Lung (tissue), 12 donors: ENCODE results near the gene PEX10. TPM values are rescaled to one million over a fixed set of nuclear protein-coding genes. Genes with fewer than 3 reads are reported as not detected.

Experiments used
- ATAC-seq: fragments of 200-7000 bp; cut with Tn5 transposase; one replicate; pipeline ENCODE4 v1.9.1; 2020; ENCODE audit warnings: moderate number of reproducible peaks; ENCODE audit not compliant: insufficient read depth, low FRiP score
- DNase-seq, 3 donors: peaks; one replicate each; pipeline ENCODE4 v3.0.0-alpha.2; 2013 to 2017
- H3K27ac ChIP-seq, 2 donors: one replicate each; pipeline ENCODE4 v1.5.1; 2013; ENCODE audit warnings: mild to moderate bottlenecking in 2 of 2, moderate library complexity in 2 of 2, control low read depth in 1 of 2, inconsistent platforms in 1 of 2, low read depth in 1 of 2, low read length in 1 of 2
- H3K27me3 ChIP-seq, 3 donors: one replicate each; pipeline ENCODE4 v1.5.1; 2013; ENCODE audit warnings: low read length in 2 of 3; ENCODE audit not compliant: control insufficient read depth in 3 of 3, insufficient read depth in 3 of 3
- H3K36me3 ChIP-seq, 4 donors: one replicate each; pipeline ENCODE4 v1.5.1; 2013; ENCODE audit warnings: low read length in 4 of 4, mild to moderate bottlenecking in 1 of 4, moderate library complexity in 1 of 4; ENCODE audit not compliant: control insufficient read depth in 4 of 4, insufficient read depth in 4 of 4
- H3K4me1 ChIP-seq, 5 donors: one replicate each; pipeline ENCODE4 v1.5.1; 2013; ENCODE audit warnings: low read length in 5 of 5, mild to moderate bottlenecking in 2 of 5, moderate library complexity in 1 of 5; ENCODE audit not compliant: control insufficient read depth in 5 of 5, insufficient read depth in 5 of 5
- H3K4me3 ChIP-seq: one replicate; pipeline ENCODE4 v1.5.1; 2013; ENCODE audit warnings: mild to moderate bottlenecking, control low read depth, moderate library complexity
- H3K9ac ChIP-seq, 2 donors: one replicate each; pipeline ENCODE4 v1.5.1; 2013; ENCODE audit warnings: low read length in 2 of 2, control low read depth in 1 of 2; ENCODE audit not compliant: insufficient read depth in 1 of 2
- H3K9me3 ChIP-seq, 4 donors: one replicate each; pipeline ENCODE4 v1.5.1; 2013; ENCODE audit warnings: low read length in 3 of 4, mild to moderate bottlenecking in 1 of 4, moderate library complexity in 1 of 4; ENCODE audit not compliant: control insufficient read depth in 4 of 4, insufficient read depth in 3 of 4
- CTCF ChIP-seq: IDR thresholded peaks from 2 replicates; pipeline ENCODE4 v1.5.1; 2012; ENCODE audit warnings: mild to moderate bottlenecking; ENCODE audit errors: control extremely low read depth, extremely low read depth
- WGBS, 2 donors: extraction: QIAGEN DNeasy Blood & Tissue Kit; methylation state at CpG; one replicate each; pipeline ENCODE4 v1.1.7; 2013; 5-methylcytosine and 5-hydroxymethylcytosine counted together
- polyA plus RNA-seq, 2 donors: library from polyadenylated mRNA; stranded (reverse); fragments of 200-250 nt; gene quantifications; one replicate each; pipeline ENCODE4 v1.2.1, GENCODE V29; 2013
- total RNA-seq, 2 donors: library from RNA; depleted of rRNA in 1 of 2; stranded (reverse); fragments of >200 nt in 1 of 2; gene quantifications; one replicate each; pipeline ENCODE4 v1.2.1, GENCODE V29; 2014 to 2021
- donor health status: control.
- donor health status: control.
- donor health status: Bipolar disorder and iron deficiency.
- donor health status: healthy.
- donor health status: DM: yes; HTN: yes; CAD: no.

PEX10 gene
- total and polyA plus RNA-seq, 4 donors: 15.7 to 25.4 (median 20.5) TPM

- H3K9me3 ChIP-seq: peaks cover 0 to 4% (median 2%) of the 10 kb centered on the region in 4 donors
- no peak overlapping the region for H3K27ac ChIP-seq
- no peak overlapping the region for H3K9ac ChIP-seq
- no peak overlapping the region for H3K4me3 ChIP-seq
- ATAC-seq: no peak
- TF ChIP-seq CTCF: no peak
- H3K4me1 ChIP-seq: peaks cover 0 to 3% (median 0%) of the 10 kb centered on the region in 5 donors
- H3K27me3 ChIP-seq: peaks cover 0 to 3% (median 0%) of the 10 kb centered on the region in 3 donors
- WGBS, 2 donors: 93% methylated on average over 4 of the region's 4 CpGs
- no peak for DNase-seq
- H3K36me3 ChIP-seq: no peaks in the 10 kb centered on the region
Measured at GRCh38 chr1:2422523-2422922, 10.2 kb upstream of the PEX10 start.

- no peak overlapping the region for H3K27ac ChIP-seq
- DNase-seq (no peak), ATAC-seq (no peak)
- TF ChIP-seq CTCF: no peak
- no peaks in the 10 kb centered on the region for H3K27me3 ChIP-seq
- peaks cover 0 to 14% (median 0%) of the 10 kb centered on the region in 5 donors for H3K4me1 ChIP-seq
- 80 to 86% methylated on average over 16 of the region's 16 CpGs for WGBS, 2 donors
- H3K4me3 ChIP-seq: no peak overlapping the region
- H3K9me3 ChIP-seq: peaks cover 0 to 4% (median 2%) of the 10 kb centered on the region in 4 donors
- no peaks in the 10 kb centered on the region for H3K36me3 ChIP-seq
- no peak overlapping the region for H3K9ac ChIP-seq
Measured at GRCh38 chr1:2419416-2419815, 7.1 kb upstream of the PEX10 start.

- 73 to 82% methylated on average over 16 of the region's 16 CpGs for WGBS, 2 donors
- H3K27me3 ChIP-seq: no peaks in the 10 kb centered on the region
- peaks cover 0 to 19% (median 0%) of the 10 kb centered on the region in 5 donors for H3K4me1 ChIP-seq
- no peak for ATAC-seq
- no peak overlapping the region for H3K4me3 ChIP-seq
- peaks cover 0 to 4% (median 2%) of the 10 kb centered on the region in 4 donors for H3K9me3 ChIP-seq
- TF ChIP-seq CTCF: no peak
- no peaks in the 10 kb centered on the region for H3K36me3 ChIP-seq
- H3K27ac ChIP-seq: no peak overlapping the region
- DNase-seq: no peak
- no peak overlapping the region for H3K9ac ChIP-seq
Measured at GRCh38 chr1:2418791-2419320, 6.5 kb upstream of the PEX10 start.

GRCh38 chr1:2417833-2418225 is 5.5 kb upstream of the PEX10 start:
- H3K9ac ChIP-seq: no peak overlapping the region
- no peaks in the 10 kb centered on the region for H3K9me3 ChIP-seq
- no peak for ATAC-seq
- peaks cover 0 to 27% (median 5%) of the 10 kb centered on the region in 5 donors for H3K4me1 ChIP-seq
- H3K36me3 ChIP-seq: no peaks in the 10 kb centered on the region
- no peak overlapping the region for H3K4me3 ChIP-seq
- no peaks in the 10 kb centered on the region for H3K27me3 ChIP-seq
- no peak for DNase-seq
- no peak for TF ChIP-seq CTCF
- WGBS, 2 donors: 76 to 87% methylated on average over 14 of the region's 14 CpGs
- no peak overlapping the region for H3K27ac ChIP-seq
